ENCODE data around the gene PANX2.

Gene PANX2

GRCh38 chr22:50173311-50173982 is 2.9 kb downstream of the PANX2 start:
- no peak for DNase-seq

DNA sequence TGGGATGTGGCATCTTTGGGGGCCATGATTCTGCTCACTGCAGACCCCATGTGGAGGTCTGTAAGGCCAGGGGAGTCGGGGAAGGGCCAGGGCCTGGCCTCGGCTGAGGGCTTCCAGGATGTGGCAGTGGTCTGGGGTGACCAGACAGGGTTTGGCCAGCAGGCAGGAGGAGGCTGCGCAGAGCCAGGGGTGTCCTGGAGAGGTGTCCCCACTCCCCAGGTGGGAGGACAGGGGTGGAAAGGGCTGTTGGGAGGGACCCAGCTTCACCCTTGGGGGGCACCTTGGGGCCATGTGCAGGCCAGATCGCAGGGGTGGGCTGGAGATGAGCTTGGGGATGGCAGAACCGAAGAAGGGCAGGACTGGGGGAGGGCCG is 3.4 kb downstream of the PANX2 start:
- no peak for DNase-seq

DNA sequence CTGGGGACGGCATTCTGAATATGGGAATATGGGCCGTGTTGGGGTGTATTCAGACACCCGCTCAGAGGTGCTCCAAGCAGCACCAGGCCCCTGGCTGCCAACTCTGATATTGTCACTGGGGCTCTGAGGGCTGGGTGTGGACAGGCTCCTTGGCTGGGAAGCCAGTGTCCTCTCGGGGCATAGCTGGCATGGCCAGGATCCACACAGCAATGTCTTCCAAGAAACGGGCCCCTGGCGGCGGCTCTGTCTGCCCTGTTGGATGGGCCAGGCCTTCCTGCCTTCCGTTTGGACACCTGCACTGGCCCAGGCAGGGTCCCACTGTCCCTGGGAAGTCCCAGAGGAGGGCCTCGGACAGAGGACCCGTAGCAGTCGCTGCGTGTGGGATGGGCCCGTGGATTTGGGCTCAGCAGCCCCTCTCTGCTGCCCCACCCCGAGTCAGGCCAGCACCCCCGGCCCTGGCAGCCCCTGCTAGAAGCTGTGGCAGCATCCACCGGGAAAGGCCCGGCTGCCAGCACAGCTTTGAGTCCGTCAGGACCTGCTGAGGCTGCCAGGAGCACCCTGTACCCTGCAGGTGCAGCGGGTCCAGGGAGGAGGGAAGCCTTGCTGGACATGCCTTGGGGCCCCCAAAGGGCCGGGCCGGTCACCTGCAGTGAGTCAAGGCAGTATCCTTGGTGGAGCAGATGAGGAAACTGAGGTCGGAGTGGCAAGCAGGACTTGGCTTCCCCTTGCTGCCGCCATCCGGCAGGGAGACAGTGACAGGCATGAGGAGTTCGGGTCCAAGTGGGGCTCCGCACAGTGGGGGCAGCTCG is 4.1 kb downstream of the PANX2 start:
- DNase-seq: no peak

- no peak for DNase-seq
Measured at GRCh38 chr22:50175191-50175461, 4.6 kb downstream of the PANX2 start.

DNA sequence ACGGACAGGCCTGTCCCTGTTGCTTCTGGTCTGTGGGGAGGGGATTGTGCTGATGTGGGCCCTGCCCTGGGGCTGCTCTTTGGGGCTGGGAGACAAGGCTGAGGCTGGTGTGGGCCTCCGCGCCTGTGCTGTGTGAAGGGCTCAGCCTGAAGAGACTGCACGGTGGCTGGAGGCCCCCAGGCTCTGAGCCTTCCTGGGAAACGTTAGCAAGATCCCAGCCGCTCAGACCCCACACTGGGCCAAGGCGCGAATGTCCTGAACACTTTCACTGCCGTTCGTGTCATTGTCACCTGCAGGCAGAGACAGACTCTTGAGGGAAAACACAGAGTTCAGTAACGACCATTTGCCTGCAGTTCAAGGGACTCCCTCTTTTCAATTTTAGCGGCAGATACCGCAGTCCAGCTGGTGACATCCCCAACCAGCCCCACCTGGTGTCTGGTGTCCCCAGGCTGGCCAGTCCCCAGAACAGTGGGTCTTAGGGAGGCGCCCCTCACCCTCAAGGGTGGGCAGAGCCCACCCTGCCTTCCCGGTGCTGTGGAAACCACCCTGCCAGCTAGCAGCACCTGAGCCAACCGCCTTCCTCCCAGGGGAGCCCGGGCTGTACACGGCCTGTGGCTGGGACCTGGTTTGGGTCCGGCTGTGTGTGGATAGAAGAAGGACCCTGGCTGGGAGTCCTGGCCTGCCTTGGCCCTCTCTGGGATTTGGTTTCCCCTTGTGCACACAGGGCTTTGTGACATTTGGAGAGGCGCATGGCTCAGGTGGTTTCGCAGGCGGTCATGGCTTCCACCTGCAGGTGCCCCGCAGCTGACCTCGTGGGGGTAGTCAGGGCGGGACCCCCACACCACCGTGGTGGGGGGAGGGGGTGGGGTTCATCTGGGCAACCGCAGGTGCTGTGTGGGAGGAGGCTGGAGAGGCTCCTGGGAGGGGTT is 5.7 kb downstream of the PANX2 start:
- DNase-seq: no peak

- no peak for DNase-seq
Measured at GRCh38 chr22:50176850-50177536, 6.5 kb downstream of the PANX2 start.

GRCh38 chr22:50177537-50178470 is 7.3 kb downstream of the PANX2 start:
- DNase-seq: no peak

DNA sequence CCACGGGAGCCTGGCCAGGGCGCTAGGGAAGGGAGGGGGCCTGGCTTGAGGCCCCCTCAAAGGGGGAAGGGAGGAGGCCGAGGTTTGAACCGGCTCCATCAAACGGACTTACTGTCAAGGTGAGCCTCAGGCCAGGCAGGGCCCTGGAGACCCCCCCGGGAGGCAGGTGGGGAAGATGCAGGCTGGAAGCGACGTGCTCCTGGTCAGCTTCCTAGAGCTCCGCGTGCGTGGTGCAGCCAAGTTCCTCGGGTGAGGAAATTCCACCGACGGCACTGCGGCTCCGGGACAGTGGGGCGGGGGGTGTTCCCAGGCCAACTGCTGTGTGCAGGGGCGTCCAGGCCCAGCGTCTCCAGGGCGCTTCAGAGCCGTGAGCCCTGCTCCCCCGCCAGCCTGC is 7.9 kb downstream of the PANX2 start:
- no peak for DNase-seq

DNA sequence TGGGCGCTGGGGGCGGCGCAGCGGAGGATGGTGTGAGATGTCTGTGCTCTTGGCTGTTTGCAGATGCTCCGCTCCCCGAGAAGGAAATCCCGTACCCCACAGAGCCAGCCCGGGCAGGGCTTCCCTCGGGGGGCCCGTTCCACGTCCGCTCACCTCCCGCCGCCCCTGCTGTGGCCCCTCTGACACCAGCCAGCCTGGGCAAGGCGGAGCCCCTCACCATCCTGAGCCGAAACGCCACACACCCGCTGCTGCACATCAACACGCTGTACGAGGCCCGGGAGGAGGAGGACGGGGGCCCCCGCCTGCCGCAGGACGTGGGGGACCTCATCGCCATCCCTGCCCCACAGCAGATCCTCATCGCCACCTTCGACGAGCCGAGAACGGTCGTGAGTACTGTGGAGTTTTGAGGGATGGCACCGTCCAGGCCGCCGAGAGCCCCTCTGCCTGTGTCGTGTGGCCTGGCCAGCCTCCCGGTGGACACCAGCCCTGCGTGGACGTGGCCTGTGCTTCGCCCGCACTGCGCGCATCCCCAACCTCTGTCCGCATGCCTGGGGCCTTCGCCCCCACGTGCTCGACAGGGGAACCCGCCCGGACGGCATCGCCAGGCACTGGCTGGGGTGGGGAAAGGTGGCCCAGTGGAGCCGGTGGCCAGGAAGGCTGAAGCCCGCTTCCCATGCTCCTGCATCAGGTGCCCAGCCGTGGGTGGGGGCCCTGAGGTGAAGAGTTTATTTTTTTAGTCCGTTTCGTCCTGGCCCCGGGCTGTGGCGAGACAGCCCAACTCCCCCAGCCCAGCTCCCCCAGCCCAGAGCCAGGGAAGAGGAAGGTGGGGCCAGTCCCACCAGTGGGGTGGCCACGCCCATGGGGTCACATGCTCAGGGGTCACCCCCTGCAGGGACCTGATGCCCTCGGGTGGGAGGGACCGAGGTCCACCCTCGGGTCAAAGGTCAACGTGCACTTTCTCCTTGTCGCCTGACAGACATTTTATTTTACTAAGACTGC is 8.6 kb downstream of the PANX2 start:
- no peak for DNase-seq

DNA sequence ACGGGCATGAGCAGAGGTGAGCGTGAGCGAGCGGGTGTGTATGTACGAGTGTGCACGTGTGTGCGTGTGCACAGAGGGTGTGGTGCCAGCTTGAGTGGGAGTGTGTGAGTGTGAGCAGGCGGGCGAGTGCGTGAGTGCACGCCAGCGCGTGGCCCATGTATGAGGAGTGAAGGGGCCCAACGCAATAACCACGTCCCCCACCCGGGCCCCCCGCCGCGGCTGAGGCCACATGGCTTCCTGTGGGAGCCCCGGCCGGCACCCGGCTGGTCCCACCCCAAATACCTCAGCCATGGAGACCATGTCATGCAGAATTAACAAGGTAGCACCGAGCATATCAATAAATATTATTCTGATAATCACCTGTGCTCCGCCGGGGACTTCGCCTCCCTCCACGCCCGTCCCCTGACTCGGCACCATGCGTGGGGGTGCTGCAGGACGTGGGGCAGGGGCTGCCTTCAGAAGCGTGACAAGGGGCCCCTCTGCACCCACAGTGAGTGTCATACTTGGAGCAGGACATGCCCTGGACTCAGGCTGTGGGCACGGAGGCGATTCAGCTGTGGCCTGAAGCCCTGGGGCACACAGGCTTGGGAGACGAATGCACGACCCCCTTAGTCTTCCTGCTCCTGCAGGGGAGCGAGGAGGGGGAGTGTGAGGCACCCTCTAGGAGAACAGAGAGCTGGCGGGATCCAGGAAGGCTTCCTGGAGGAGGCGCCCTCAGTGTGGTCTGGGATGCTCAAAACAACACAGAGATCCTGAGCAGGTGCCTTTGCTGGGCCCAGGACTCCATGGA is 9.6 kb downstream of the PANX2 start:
- DNase-seq: no peak

DNA sequence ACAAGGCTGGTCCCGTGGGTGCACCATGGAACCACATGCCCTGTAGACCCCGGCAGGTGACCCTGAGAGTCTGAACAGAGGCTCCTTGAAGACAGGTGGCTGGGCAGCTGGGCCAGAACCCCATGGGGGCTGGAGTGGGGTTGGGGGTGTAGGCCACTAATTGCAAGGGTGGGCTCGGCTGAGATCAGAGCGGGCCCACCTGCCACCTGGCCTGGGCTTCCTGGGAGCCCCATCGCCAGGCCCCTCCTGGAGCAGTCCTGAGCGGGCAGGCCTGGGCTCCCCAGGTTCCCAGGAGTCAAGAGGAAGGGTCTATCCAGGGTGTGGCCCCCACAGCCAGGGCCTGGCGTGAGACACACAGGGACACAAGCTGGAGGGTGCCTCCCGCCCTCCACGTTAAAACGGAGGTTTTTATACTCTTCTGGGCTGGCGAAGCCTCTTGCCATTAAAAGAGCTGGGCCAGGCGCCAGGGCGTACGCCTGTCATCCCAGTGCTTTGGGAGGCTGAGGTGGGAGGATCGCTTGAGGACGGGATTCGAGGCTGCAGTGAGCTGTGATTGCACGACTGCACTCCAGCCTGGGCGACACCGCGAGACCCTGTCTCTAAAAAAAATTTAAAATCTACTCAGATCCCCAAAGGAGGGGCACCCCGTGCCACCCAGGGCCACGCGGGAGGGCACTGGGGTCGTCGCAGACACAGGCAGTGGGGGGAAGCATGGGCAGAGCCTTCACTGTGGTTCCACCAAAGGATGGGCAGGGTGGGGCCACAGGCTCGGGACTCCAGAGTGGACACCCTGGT is 10.4 kb downstream of the PANX2 start:
- DNase-seq: no peak

DNA sequence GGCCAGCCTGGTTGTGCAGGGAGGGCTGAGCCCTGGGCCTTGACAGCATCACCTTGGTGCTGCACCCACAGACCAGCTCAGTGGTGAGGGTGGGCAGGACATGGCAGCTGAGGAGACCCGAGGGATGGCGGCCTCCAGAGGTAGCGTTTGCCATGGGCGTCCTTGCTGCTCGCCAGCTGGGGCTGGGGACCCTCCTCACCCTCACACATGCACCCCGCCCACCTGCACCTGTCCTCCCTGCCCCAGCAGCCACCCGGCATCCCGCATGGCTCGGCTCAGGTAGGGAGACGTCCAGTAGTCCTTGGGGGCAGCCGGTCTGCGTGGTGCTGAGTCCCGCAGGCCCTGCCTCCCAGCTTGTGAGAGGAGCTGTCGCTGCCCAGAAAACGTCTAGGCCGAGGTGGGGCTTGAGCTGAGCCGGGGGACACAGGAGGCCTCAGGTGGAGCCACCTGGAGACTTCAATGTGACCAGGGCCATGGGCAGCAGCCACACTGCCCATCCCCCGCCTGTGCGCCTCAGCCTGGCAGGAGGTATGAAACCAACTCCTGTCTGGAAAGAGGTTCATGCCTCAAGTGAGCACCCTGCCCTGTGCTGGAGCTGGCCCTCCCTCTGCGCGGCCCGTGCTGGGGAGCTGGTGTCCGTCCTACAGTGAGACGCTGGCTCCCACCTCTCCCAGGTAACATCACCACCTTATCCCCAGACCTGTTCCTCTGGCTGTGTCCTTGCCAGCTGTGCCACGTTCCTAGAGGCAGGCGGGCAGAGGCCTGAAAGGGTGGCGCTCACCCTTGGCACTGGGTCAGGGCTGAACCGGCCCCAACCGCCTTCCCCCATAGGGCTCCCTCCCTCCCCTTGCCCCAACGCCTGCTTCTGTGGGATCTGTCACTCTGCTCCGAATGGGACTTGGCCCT is 11.9 kb downstream of the PANX2 start:
- DNase-seq: no peak

DNA sequence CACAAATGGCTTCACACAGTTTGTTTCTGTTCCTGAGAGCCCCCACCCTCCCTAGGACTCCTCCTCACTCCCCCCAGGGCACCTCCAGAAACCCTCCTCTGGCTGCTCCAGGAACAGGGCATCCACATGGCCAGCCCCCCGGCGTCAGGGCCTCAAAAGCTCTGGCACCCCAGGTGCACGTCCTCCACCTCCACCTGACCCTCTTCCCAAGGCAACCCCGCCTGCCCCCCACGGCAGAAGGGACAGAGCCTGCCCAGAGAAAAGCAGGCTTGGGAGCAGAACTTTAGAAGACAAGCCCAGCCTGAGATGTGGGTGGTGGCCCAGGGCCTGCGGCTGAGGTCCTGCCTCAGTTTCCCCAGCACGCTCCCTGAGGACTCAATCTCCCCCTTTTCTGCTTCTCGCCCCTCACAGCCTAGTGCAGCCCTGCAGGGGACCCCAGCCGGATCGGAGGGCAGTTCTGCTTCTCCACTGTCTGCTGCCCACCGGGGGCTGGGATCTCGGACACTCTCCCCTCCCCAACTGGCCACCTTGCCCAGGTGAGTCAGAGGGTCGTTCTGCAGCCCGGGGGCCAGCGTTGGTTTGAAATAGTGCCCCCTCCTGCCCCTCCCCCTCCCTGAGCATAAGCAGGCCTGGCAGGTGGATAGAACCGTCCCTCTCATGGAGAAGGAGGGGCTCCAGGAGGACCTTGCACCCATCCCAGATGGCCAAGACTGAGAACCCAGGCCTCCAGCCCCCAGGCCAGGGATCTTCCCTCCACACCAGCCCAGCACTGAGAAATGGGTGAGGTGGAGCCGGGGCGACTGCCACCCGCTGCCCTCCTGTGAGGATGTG is 12.8 kb downstream of the PANX2 start:
- no peak for DNase-seq

DNA sequence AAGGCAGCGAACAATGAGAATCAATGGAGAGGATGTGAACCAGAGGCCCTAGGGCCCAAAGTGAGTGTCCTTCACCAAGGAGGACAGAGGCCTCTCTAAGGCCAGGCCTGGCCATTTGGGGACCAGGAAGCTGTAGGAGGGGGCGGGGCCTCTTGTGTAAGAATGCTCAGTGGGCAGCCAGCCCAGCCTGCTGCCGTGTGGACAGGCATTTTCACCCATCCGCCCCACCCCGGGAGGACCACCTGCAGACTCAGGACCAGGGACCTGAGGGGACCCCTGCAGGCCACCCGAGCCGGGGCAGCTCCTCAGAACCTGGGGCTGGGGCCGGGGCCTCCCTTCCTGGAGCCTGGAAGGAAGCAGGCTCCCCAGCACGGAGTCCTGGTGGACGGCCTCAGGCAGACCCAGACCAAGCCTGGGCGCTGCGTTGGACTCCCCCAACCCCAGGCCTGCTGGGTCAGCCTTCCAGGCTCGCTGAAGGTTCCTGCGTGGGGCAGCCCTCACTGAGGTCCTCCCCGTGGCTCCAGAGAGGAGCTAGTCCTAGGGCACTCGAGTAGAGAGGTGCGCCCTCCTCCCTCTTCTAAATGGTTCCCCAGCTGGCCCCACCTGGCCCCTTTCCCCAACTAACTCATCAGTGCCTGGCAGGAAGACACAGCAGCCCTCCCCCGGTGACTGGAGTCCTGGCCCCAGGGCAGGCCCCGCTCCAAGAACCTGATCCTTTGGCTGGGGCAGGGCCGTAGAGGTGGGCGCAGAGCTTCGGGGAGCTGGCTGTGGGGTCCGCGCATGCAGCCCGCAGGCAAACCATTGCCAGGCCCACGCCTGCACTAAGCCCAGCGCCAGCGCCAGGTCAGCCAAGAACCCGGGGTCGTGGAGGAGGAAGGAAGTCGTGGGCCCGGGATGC is 13.7 kb downstream of the PANX2 start:
- DNase-seq: no peak

- DNase-seq: no peak
Measured at GRCh38 chr22:50184902-50185374, 14.4 kb downstream of the PANX2 start.
